ENCODE measurements around the gene ZFHX3. TPM values are rescaled to one million over a fixed set of nuclear protein-coding genes. Genes with fewer than 3 reads are reported as not detected.

ZFHX3 gene
- total and polyA plus RNA-seq, 9 of the 15 experiments (the other 6 are each of a cell fraction or from before 2014, with no cell fraction given): 0.01 to 0.23 (median 0.06) TPM; not detected in 4

- peak; percentile 65 to 74; a peak in 3 of 4 replicates for TF ChIP-seq KDM1A (IDR thresholded peaks at IDR 0.05)
- TF ChIP-seq FOXM1 (IDR thresholded peaks at IDR 0.05; ENCODE audit: low read depth): peak; percentile 81
- TF ChIP-seq FOXM1 (CRISPR knock-in tag; IDR thresholded peaks at IDR 0.05; ENCODE audit: low read depth): no peak
- no peak for TF ChIP-seq CHCHD3 (CRISPR knock-in tag; IDR thresholded peaks at IDR 0.05)
- TF ChIP-seq ZNF57 (CRISPR knock-in tag; IDR thresholded peaks at IDR 0.05): no peak
- no peak for TF ChIP-seq ZC3H8 (IDR thresholded peaks at IDR 0.05)
- peak; percentile 93 for TF ChIP-seq CBFA2T2 (conservative IDR thresholded peaks at IDR 0.05)
- TF ChIP-seq ZFX (CRISPR knock-in tag; IDR thresholded peaks at IDR 0.05): peak; percentile 47
- peak; percentile 79 for TF ChIP-seq KLF16 (IDR thresholded peaks at IDR 0.05)
- TF ChIP-seq POLR2AphosphoS5 (IDR thresholded peaks at IDR 0.05; ENCODE audit: control insufficient read depth, insufficient read depth, low read depth, low read length): peak; percentile 82
- peak; percentile 75; the same call in 1 of the 2 replicates for TF ChIP-seq CC2D1A (IDR thresholded peaks at IDR 0.05)
- TF ChIP-seq, protein P1, sequence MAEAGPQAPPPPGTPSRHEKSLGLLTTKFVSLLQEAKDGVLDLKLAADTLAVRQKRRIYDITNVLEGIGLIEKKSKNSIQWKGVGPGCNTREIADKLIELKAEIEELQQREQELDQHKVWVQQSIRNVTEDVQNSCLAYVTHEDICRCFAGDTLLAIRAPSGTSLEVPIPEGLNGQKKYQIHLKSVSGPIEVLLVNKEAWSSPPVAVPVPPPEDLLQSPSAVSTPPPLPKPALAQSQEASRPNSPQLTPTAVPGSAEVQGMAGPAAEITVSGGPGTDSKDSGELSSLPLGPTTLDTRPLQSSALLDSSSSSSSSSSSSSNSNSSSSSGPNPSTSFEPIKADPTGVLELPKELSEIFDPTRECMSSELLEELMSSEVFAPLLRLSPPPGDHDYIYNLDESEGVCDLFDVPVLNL (CRISPR knock-in tag; IDR thresholded peaks at IDR 0.05; ENCODE audit: low read depth): no peak
- peak; percentile 74 for TF ChIP-seq ZNF395 (CRISPR knock-in tag; IDR thresholded peaks at IDR 0.05)
- TF ChIP-seq ZBTB7A (IDR thresholded peaks at IDR 0.05; ENCODE audit: borderline replicate concordance, control insufficient read depth, low read depth, low read length): peak; percentile 2; the same call in 1 of the 2 replicates
- TF ChIP-seq POLR2AphosphoS2 (IDR thresholded peaks at IDR 0.05; ENCODE audit: low read length): no peak
- peak; percentile 88 for TF ChIP-seq TCF3 (CRISPR knock-in tag; IDR thresholded peaks at IDR 0.05)
- peak; percentile 95 for TF ChIP-seq CBFA2T3 (IDR thresholded peaks at IDR 0.05)
- no peak for TF ChIP-seq SNIP1 (IDR thresholded peaks at IDR 0.05; ENCODE audit: low read depth)
- TF ChIP-seq SMARCA4 (IDR thresholded peaks at IDR 0.05): peak; percentile 80
- peak; percentile 96 for TF ChIP-seq TEAD4 (IDR thresholded peaks at IDR 0.05; ENCODE audit: low read length)
- TF ChIP-seq TEAD4 (CRISPR knock-in tag; IDR thresholded peaks at IDR 0.05; ENCODE audit: borderline replicate concordance): no peak
- TF ChIP-seq NCOR1 (IDR thresholded peaks at IDR 0.05): peak; percentile 91
- TF ChIP-seq NFIC (IDR thresholded peaks at IDR 0.05): peak; percentile 77
- no peak for TF ChIP-seq BDP1 (IDR thresholded peaks at IDR 0.05; ENCODE audit: insufficient read depth, insufficient read length)
- no peak for TF ChIP-seq NR2C1 (IDR thresholded peaks at IDR 0.05)
- 0 out of 2 replicates have a peak, but pooled peaks have one; percentile 12 for TF ChIP-seq NR2C1 (tag; IDR thresholded peaks at IDR 0.05)
- TF ChIP-seq MTA2 (IDR thresholded peaks at IDR 0.05; ENCODE audit: low read depth): peak; percentile 90
- TF ChIP-seq, protein P2, sequence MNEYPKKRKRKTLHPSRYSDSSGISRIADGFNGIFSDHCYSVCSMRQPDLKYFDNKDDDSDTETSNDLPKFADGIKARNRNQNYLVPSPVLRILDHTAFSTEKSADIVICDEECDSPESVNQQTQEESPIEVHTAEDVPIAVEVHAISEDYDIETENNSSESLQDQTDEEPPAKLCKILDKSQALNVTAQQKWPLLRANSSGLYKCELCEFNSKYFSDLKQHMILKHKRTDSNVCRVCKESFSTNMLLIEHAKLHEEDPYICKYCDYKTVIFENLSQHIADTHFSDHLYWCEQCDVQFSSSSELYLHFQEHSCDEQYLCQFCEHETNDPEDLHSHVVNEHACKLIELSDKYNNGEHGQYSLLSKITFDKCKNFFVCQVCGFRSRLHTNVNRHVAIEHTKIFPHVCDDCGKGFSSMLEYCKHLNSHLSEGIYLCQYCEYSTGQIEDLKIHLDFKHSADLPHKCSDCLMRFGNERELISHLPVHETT (CRISPR knock-in tag; conservative IDR thresholded peaks at IDR 0.05 in 1 of 2, IDR thresholded peaks at IDR 0.05 in 1 of 2): peak in 1 of 2 experiments; percentile 68; a peak in 1 of 4 replicates
- TF ChIP-seq ETV1 (tag; conservative IDR thresholded peaks at IDR 0.05; ENCODE audit: low read depth): no peak
Observed at GRCh38 chr16:73037845-73038570, 9.9 kb downstream of the ZFHX3 start (continued).

Data from K562 (cell line).